ENCODE results near the gene OTOR.

DNA sequence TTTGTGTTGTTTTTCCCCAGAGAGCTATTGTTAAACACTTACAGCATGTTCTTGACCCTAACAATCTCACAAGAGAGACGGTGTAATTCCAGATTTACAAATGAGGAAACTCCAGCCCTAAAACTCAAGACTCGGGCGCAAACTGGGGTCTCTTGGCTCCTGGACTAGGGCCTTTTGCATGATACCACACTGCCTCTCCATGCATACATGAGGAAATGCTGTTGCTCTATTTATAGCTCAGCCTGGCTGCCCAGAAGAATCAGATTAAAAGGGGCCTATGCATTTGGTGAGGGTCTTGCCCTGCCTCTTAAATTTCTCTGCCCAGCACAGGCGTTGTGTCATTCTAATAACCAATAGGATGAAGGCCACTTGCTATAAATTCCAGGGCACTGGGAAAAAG lies 48.9 kb upstream of the OTOR start:
- TF ChIP-seq, protein P1, sequence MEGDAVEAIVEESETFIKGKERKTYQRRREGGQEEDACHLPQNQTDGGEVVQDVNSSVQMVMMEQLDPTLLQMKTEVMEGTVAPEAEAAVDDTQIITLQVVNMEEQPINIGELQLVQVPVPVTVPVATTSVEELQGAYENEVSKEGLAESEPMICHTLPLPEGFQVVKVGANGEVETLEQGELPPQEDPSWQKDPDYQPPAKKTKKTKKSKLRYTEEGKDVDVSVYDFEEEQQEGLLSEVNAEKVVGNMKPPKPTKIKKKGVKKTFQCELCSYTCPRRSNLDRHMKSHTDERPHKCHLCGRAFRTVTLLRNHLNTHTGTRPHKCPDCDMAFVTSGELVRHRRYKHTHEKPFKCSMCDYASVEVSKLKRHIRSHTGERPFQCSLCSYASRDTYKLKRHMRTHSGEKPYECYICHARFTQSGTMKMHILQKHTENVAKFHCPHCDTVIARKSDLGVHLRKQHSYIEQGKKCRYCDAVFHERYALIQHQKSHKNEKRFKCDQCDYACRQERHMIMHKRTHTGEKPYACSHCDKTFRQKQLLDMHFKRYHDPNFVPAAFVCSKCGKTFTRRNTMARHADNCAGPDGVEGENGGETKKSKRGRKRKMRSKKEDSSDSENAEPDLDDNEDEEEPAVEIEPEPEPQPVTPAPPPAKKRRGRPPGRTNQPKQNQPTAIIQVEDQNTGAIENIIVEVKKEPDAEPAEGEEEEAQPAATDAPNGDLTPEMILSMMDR (IDR thresholded peaks at IDR 0.05; ENCODE audit: low read length): no peak
- TF ChIP-seq EZH2 (optimal IDR thresholded peaks at IDR 0.05; ENCODE audit: low read depth, low read length) (no peak), EZH2phosphoT487 (IDR thresholded peaks at IDR 0.05; ENCODE audit: low read length) (no peak)

Measured in MM.1S (cell line).